Thyroid gland (tissue), 4 donors: ENCODE results near the gene OSGEPL1. TPM values are rescaled to one million over a fixed set of nuclear protein-coding genes. Genes with fewer than 3 reads are reported as not detected.

Source experiments
- DNase-seq, 2 donors: peaks; one replicate each; pipeline ENCODE4 v3.0.0-alpha.2; 2019
- H3K27ac ChIP-seq, 3 donors: fragments of 200-600 bp; sonication (generic); 1 replicate in 2 of 3; 2 replicates in 1 of 3; pipeline ENCODE4 v1.5.1; 2016 to 2019; ENCODE audit warnings: mild to moderate bottlenecking in 1 of 3, moderate library complexity in 1 of 3
- H3K27me3 ChIP-seq: fragments of 200-600 bp; sonication (generic); one replicate; pipeline ENCODE4 v1.5.1; 2019
- H3K36me3 ChIP-seq, 2 donors: fragments of 200-600 bp; sonication (generic); one replicate each; pipeline ENCODE4 v1.5.1; 2016 to 2019
- H3K4me1 ChIP-seq, 2 donors: fragments of 200-600 bp; sonication (generic); one replicate each; pipeline ENCODE4 v1.5.1; 2017 to 2019
- H3K4me3 ChIP-seq, 3 donors: fragments of 200-600 bp; sonication (generic); replicated peaks in 1 of 3; 1 replicate in 2 of 3; 2 replicates in 1 of 3; pipeline ENCODE4 v1.5.1; 2016; ENCODE audit warnings: mild to moderate bottlenecking in 1 of 3
- H3K9me3 ChIP-seq: fragments of 200-600 bp; sonication (generic); one replicate; pipeline ENCODE4 v1.5.1; 2017
- POLR2A ChIP-seq, 2 donors: fragments of 450-650 bp; IDR thresholded peaks; one replicate each; pipeline ENCODE4 v1.6.1; 2017; ENCODE audit warnings: antibody characterized with exemption in 2 of 2, mild to moderate bottlenecking in 2 of 2, moderate library complexity in 1 of 2
- WGBS, 2 donors: methylation state at CpG; one replicate each; pipeline ENCODE4 v1.1.5; 2017; 5-methylcytosine and 5-hydroxymethylcytosine counted together
- intact Hi-C: fragments of 100-400 bp; cut with DNase I; formaldehyde crosslinking; loops from one replicate; pipeline ENCODE4 v1.15.1; 2023
- total RNA-seq, 4 donors: library from RNA; depleted of rRNA; stranded (reverse); fragments of >200 nt; gene quantifications; one replicate each; pipeline ENCODE4 v1.2.3, GENCODE V29; 2016
- TF ChIP-seq, protein P1 (sequence below), 6 experiments: fragments of 200-600 bp in 3 of 6; fragments of 450-650 bp in 3 of 6; sonication (generic) in 3 of 6; IDR thresholded peaks; one replicate each; pipeline ENCODE4 v1.5.1; 2016 to 2019; ENCODE audit warnings: antibody characterized with exemption in 6 of 6, mild to moderate bottlenecking in 2 of 6, inconsistent platforms in 1 of 6, moderate library complexity in 1 of 6

OSGEPL1 gene
- total RNA-seq, 4 donors from 2014 or later, result 6.9 to 13.7 (median 9.8) TPM

GRCh38 chr2:189798312-189799029 lies 35.9 kb upstream of the OSGEPL1 start:
- no peak for TF ChIP-seq POLR2A (IDR thresholded peaks at IDR 0.05)
- TF ChIP-seq, protein P1, sequence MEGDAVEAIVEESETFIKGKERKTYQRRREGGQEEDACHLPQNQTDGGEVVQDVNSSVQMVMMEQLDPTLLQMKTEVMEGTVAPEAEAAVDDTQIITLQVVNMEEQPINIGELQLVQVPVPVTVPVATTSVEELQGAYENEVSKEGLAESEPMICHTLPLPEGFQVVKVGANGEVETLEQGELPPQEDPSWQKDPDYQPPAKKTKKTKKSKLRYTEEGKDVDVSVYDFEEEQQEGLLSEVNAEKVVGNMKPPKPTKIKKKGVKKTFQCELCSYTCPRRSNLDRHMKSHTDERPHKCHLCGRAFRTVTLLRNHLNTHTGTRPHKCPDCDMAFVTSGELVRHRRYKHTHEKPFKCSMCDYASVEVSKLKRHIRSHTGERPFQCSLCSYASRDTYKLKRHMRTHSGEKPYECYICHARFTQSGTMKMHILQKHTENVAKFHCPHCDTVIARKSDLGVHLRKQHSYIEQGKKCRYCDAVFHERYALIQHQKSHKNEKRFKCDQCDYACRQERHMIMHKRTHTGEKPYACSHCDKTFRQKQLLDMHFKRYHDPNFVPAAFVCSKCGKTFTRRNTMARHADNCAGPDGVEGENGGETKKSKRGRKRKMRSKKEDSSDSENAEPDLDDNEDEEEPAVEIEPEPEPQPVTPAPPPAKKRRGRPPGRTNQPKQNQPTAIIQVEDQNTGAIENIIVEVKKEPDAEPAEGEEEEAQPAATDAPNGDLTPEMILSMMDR (IDR thresholded peaks at IDR 0.05), result peak in 1 of 6 experiments; percentile 40
- intact Hi-C loops, result no loop called here
- WGBS, 2 donors, result 84 to 86% methylated on average over 4 of the region's 4 CpGs
- H3K36me3 ChIP-seq, result peaks cover 0 to 4% of the 10 kb centered on the region in 2 donors
- no peaks in the 10 kb centered on the region for H3K4me1 ChIP-seq
- no peaks in the 10 kb centered on the region for H3K9me3 ChIP-seq
- no peak overlapping the region for H3K4me3 ChIP-seq
- no peaks in the 10 kb centered on the region for H3K27me3 ChIP-seq
- no peak overlapping the region for H3K27ac ChIP-seq
- DNase-seq, result no peak

DNA sequence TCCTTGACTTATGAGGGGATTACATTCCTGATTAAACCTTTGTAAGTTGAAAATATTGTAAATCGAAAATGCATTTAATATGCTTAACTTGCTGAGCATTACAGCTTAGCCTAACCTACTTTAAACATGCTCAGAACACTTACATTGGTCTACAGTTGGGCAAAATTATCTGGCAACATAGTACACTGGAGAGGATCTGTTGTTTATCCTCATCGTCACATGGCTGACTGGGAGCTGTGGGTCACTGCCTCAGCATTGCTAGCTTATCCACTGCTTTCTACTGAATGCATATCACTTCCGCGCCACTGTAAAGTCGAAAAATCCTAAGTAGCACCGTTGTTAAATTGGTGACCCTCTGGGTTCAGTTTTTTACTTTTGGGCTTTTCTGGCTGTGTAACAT lies 35.3 kb upstream of the OSGEPL1 start:
- Histone ChIP-seq H3K9me3 (no peaks in the 10 kb centered on the region), H3K36me3 (peaks cover 3 to 10% of the 10 kb centered on the region in 2 donors), H3K27ac (no peak overlapping the region), H3K27me3 (no peaks in the 10 kb centered on the region), H3K4me1 (no peaks in the 10 kb centered on the region), H3K4me3 (no peak overlapping the region)
- no peak for DNase-seq
- TF ChIP-seq, protein P1 (IDR thresholded peaks at IDR 0.05), result no peak
- TF ChIP-seq POLR2A (IDR thresholded peaks at IDR 0.05), result no peak
- WGBS, 2 donors, result 93 to 97% methylated on average over 6 of the region's 6 CpGs
- intact Hi-C loops, result no loop called here

DNA sequence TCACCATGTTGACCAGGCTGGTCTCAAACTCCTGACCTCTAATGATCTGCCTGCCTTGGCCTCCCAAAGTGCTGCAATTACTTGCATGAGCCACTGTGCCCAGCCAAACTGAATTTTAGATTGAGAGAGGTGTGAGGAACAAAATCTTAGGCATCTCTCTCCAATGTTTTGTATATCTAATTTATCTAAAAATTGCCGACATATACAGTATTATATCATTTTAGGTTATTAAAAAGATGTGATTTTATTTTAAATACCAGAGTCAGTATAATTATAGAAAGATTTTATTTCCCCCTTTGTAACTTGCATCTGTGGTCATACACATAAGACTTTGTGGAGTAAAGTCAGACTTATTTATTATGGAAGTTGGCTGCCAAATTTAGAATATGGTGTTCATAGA lies 31.7 kb upstream of the OSGEPL1 start:
- DNase-seq, result no peak

GRCh38 chr2:189791338-189792042 lies 28.9 kb upstream of the OSGEPL1 start:
- 87 to 89% methylated on average over 12 of the region's 12 CpGs for WGBS, 2 donors
- Histone ChIP-seq H3K27me3 (no peaks in the 10 kb centered on the region), H3K4me3 (no peak overlapping the region), H3K9me3 (no peaks in the 10 kb centered on the region), H3K4me1 (no peaks in the 10 kb centered on the region), H3K36me3 (peaks cover 6 to 12% of the 10 kb centered on the region in 2 donors), H3K27ac (no peak overlapping the region)
- intact Hi-C loops, result no loop called here
- DNase-seq, result no peak
- TF ChIP-seq, protein P1 (IDR thresholded peaks at IDR 0.05), result no peak
- no peak for TF ChIP-seq POLR2A (IDR thresholded peaks at IDR 0.05)

More for the DNA sequence above, 31.7 kb upstream of the OSGEPL1 start:
- intact Hi-C loops, result no loop called here
- Histone ChIP-seq H3K36me3 (peaks cover 6 to 12% of the 10 kb centered on the region in 2 donors), H3K27me3 (no peaks in the 10 kb centered on the region), H3K4me3 (no peak overlapping the region), H3K4me1 (no peaks in the 10 kb centered on the region), H3K27ac (no peak overlapping the region), H3K9me3 (no peaks in the 10 kb centered on the region)
- WGBS, 2 donors, result 96 to 98% methylated on average over 1 of the region's 1 CpG
- TF ChIP-seq POLR2A (IDR thresholded peaks at IDR 0.05), result no peak
- TF ChIP-seq, protein P1 (IDR thresholded peaks at IDR 0.05), result no peak
